NCI-H2227 treated with DMSO at 0.1 percent for 48 hours (cell line): ENCODE results near the gene EPS8L1.
"Not testable (repeated sequence)": the region's sequence is repeated elsewhere in the genome, so short reads cannot be mapped to it uniquely, and the experiment has no call there.

Source experiments
- DNase-seq: peaks from one replicate; lab custom pipeline; 2025; lab: John Stamatoyannopoulos, UW

EPS8L1 gene

DNA sequence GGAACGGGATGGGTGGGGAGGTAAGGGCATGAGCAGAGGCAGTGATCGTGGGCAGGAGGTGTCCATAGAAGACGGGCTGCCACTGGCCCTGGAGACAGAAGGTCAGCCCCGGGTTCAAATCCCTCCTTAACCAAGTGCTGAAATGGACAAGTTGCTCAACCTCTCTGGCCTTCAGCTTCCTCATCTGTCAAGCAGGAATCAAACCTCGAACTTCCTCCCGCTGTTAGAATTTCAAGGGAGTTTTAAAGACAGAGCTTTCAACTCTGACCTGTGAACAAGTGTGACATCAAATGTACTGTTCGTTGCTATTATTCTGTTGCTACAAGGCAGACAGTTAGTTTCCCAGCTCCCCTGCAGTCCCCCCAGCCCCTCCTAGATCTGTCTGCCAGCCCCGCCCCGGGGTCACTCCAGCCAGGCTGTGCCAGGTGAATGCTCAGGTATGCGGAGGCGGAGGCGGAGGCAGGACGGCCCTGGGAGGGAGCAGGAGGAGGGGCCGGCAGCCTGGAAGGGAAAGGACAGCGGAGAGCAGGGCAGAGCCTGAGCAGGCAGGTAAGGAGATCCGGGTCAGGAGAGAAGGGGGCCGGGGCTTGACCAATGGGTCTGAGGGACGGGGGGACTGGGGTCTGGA is at the start of gene EPS8L1:
EPS8L1 (plus strand) TSS at position 499 of the 628 bp plus-strand sequence. CDS start 576 bp downstream, outside the sequence.
- no peak for DNase-seq

DNA sequence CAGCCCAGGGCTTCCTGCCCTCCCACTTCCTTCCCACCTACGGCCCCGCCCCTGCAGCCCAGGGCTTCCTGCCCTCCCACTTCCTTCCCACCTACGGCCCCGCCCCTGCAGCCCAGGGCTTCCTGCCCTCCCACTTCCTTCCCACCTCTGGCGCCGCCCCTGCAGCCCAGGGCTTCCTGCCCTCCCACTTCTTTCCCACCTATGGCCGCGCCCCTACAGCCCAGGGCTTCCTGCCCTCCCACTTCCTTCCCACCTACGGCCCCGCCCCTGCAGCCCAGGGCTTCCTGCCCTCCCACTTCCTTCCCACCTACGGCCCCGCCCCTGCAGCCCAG is 48.6 kb upstream of the EPS8L1 start:
- DNase-seq = peak; percentile 70

GRCh38 chr19:55027472-55028337 is 48.0 kb upstream of the EPS8L1 start:
- peak; percentile 69 for DNase-seq

DNA sequence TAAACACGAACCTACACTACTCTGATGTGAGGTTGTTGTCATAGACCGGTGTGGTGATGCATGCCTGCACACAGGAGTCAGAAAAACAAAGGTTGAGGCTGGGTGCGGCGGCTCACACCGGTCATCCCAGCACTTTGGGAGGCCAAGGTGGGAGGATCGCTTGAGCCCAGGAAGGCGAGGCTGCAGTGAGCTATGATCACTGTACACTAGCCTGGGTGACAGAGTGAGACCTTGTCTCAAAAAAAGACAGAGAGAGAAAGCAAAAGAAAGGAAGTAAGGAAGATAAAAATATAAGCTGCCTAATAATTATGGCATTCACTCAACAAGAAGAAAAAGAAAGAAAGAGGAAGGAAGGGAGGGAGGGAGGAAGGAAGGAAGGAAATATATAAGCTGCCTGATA is 46.9 kb upstream of the EPS8L1 start:
- DNase-seq = no peak

DNA sequence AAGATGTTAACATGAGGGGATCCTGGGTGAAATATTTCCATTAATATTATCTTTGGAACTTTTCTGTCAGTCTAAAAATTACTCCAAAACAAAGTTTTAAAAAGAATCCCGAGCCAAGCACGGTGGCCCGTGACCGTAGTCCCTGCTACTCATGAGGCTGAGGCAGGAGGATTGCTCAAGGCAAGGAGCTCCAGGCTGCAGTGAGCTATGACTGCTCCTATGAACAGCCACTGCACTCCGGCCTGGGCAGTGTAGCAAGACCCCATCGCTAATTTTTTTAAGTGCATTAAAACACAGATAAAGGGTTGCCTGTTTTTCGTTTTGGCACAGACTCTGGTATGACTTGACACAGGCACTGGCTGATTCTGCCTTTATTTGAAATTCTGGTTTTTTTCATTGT is 44.5 kb upstream of the EPS8L1 start:
- DNase-seq = no peak

DNA sequence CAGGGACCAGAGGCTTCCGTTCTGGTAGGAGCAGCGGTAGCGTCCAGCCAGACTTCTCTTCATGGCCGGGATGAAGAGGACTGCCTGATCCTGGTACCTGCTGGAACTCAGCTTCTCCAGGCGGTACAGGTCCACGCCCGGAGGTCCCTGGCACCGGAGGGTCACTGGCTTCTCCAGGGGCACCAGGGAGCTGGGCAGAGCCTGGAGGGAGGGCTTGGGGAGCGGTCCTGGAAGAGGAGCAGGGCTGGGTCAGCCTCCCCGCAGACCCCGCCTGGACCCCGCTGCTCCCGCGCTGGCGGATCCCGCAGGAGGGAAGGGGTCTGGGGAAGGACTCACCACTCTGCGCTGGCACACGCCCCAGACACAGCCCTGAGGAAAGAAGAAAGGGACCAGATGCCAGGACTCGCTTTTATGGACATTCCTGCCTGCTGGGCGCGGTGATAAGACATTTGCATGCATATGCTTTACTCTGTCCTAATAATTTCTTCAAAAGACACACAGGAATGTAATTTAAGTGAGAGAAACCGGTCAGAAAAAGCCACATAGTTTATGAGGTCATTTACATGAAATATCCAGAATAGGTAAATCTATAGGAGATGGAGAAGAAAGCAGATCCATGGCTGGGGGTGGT is 43.4 kb upstream of the EPS8L1 start:
- no peak for DNase-seq

DNA sequence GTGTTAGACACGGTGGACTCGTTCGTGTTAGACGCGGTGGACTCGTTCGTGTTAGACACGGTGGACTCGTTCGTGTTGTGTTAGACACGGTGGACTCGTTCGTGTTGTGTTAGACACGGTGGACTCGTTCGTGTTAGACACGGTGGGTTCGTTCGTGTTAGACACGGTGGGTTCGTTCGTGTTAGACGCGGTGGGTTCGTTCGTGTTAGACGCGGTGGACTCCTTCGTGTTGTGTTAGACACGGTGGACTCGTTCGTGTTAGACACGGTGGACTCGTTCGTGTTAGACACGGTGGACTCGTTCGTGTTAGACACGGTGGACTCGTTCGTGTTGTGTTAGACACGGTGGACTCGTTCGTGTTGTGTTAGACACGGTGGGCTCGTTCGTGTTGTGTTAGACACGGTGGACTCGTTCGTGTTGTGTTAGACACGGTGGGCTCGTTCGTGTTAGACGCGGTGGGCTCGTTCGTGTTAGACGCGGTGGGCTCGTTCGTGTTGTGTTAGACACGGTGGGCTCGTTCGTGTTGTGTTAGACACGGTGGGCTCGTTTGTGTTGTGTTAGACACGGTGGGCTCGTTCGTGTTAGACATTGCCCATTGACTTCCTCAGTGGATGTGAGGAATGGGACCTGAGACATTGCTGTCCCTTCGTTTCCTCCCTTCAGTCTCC is 42.6 kb upstream of the EPS8L1 start:
- not testable (repeated sequence) for DNase-seq

DNA sequence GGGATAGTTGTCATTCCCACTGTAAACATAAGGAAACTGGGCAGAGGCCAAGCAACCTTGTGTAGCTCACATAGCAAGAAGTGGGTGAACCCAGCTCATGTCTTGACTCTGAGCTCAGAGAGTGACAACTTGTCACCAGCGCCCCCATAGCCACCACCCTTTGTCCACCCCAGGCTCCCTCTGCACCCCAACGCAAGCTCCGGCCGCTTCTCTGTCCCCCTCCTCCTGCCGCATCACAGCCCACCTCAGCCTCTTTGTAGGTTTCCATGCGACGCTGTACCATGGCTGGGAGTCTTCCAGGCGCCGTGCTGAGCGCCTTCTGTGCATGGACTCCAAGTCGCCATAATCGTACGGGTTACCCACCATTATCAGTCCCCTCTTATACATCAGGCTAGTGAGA is 40.9 kb upstream of the EPS8L1 start:
- no peak for DNase-seq

- no peak for DNase-seq
Measured at GRCh38 chr19:55036058-55036457, 39.6 kb upstream of the EPS8L1 start.

- not testable (repeated sequence) for DNase-seq
Measured at GRCh38 chr19:55037603-55038002, 38.1 kb upstream of the EPS8L1 start.

DNA sequence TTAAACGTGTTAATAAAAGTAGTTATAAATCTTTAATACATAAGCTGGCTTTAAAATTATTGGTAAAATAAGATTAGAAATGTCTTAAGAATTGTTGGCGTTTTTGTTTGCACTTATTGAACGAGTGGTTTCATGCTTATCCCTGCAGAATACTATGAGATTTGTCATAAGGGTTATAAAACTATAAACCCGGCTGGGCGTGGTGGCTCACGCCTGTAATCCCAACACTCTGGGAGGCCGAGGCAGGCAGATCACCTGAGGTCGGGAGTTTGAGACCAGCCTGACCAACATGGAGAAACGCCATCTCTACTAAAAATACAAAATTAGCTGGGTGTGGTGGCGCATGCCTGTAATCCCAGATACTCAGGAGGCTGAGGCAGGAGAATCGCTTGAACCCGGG is 35.0 kb upstream of the EPS8L1 start:
- DNase-seq = not testable (repeated sequence)

DNA sequence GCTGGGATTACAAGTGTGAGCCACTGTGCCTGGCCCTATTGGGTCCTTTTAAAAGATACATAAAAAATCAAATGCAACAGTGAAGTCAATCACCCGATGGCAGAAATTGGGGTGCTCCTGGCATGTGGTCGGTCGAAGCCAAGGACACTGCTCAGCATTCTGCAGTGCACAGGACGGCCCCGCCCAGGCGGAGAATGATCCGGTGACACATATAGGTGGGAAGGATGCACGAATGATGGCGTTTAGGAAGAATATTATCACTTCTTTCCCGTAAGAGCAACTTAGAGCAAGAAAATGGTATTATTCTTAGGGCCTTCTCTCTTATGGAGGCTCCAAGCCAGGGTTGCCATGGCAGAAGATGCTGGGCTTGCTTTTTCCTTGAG is 34.4 kb upstream of the EPS8L1 start:
- DNase-seq = no peak

- no peak for DNase-seq
Measured at GRCh38 chr19:55041627-55042343, 33.9 kb upstream of the EPS8L1 start.

DNA sequence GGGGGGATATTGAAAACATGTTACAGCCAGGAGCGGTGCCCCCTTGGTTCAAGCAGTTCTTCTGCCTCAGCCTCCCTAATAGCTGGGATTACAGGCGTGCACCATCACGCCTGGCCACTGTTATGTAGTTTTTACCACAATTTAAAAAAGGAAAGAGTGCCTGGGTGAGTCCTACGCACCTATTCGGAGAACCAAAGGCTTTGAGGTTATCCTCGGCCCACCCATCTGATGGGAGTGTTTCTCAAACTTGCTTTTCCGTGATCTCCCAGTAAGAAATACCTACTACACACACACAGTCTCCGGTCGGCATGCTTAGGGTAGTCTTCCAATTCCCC is 33.4 kb upstream of the EPS8L1 start:
- DNase-seq = no peak

DNA sequence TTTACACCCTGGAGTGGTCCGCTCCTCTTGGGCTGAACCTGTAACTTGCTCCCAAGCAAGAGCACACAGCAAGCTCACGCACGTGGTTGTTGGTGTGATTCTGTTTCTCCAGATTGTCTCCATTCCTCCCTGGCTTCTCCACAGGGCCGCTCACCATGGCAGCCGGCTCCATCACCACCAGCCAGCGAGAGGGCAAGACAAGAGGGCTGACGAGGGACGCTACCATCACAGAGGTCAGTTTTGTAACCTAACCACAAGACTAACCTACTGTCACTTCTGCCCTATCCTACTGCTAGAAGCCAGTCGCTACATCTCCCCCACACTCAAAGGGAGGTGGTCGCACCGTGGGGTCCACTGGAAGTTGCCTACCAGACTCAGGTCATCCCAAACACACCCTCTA is 33.0 kb upstream of the EPS8L1 start:
- DNase-seq = no peak

GRCh38 chr19:55044286-55044685 is 31.4 kb upstream of the EPS8L1 start:
- no peak for DNase-seq

GRCh38 chr19:55044771-55045716 is 30.6 kb upstream of the EPS8L1 start:
- DNase-seq = no peak

DNA sequence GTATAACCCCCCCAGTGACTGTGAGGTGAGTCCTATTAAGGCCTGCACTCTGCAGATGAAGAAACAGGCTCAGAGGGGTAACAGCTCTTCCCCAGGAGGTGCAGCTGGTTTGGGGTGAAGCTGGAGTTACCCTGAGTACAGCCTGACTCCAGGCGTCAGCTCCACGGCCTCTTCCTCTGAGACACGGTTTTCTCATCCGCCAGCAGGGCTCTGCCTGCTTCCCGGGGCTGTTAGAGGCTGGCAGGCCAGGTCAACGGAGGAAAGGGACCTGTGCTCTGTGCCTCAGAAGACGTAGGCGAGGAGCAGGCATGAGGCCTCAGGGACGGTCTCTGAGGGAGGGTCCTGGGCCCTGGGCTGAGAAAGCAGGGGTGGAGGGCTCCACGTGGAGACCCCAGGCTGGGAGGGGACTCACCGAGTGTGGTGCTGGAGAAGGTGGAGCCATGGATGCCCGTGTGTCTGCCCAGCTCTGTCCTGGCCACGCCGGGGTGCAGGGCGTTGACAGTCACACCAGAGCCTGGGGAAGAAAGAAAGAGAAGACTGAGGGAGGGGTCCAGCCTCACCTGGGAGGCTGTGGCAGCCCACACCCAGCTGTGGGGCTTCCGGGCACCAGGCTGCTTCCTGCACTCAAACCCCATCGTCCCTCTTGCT is 28.6 kb upstream of the EPS8L1 start:
- no peak for DNase-seq

GRCh38 chr19:55047951-55048350 is 27.7 kb upstream of the EPS8L1 start:
- DNase-seq = no peak

DNA sequence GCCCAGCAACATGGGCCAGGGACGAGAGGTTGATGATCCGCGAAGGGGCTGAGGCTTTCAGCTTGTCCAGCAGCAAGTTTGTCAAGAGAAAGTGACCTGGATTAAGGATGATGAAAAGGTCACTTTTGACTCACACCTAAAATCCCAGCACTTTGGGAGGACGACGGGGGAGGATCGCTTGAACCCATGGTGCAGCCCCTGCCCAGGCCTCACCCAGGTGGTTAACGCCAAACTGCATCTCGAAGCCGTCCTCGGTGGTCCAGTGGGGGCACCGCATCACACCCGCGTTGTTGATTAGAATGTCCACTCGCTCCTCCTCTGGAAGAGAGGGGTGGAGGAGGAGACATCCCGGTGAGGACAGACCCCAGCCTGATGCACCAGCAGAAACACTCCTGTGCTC is 27.2 kb upstream of the EPS8L1 start:
- no peak for DNase-seq
